T-helper 17 cell (primary cell): ENCODE results near the gene SSBP4. TPM values are rescaled to one million over a fixed set of nuclear protein-coding genes. Genes with fewer than 3 reads are reported as not detected.

ENCODE experiments used
- ATAC-seq: fragments of 150-1000 bp; cut with Tn5 transposase; 2 replicates; pipeline ENCODE4 v1.10.0; 2021; ENCODE audit warnings: mild to moderate bottlenecking, moderate library complexity
- DNase-seq, 3 donors: peaks; one replicate each; pipeline versions ENCODE4 v3.0.0 to v3.0.0-alpha.2; 2020 to 2021
- H3K9me3 ChIP-seq: one replicate; pipeline ENCODE4 v1.7.0; 2013; ENCODE audit warnings: low read length, mild to moderate bottlenecking; ENCODE audit not compliant: control insufficient read depth, poor library complexity, severe bottlenecking
- H3K27ac Mint-ChIP-seq: one replicate; pipeline ENCODE4 v1.8.0; 2022; ENCODE audit warnings: mild to moderate bottlenecking, moderate library complexity, mixed read lengths
- H3K27me3 Mint-ChIP-seq: one replicate; pipeline ENCODE4 v1.8.0; 2022; ENCODE audit warnings: mixed read lengths
- H3K36me3 Mint-ChIP-seq: one replicate; pipeline ENCODE4 v1.8.0; 2022; ENCODE audit warnings: low read depth, mixed read lengths
- H3K4me1 Mint-ChIP-seq: one replicate; pipeline ENCODE4 v1.8.0; 2022; ENCODE audit warnings: mild to moderate bottlenecking, mixed read lengths
- H3K4me3 Mint-ChIP-seq: one replicate; pipeline ENCODE4 v1.8.0; 2022; ENCODE audit warnings: mild to moderate bottlenecking, moderate library complexity, mixed read lengths
- total RNA-seq, 4 donors: library from RNA in 2 of 4; stranded (reverse) in 2 of 4; gene quantifications; one replicate each; pipeline ENCODE4 v1.2.3 and lab custom pipeline; 2022 to 2026

SSBP4 gene
- total RNA-seq, 2 donors from 2014 or later: 112 to 113 TPM

- Mint-ChIP-seq H3K4me1 (peaks cover 35% of the 10 kb centered on the region), H3K27me3 (no peaks in the 10 kb centered on the region), H3K4me3 (no peak overlapping the region), H3K36me3 (no peaks in the 10 kb centered on the region), H3K27ac (no peak overlapping the region)
- no peaks in the 10 kb centered on the region for H3K9me3 ChIP-seq
- no peak for DNase-seq
- ATAC-seq: no peak
Measured at GRCh38 chr19:18427743-18428113, 8.5 kb downstream of the SSBP4 start.

- Mint-ChIP-seq H3K36me3 (no peaks in the 10 kb centered on the region), H3K27me3 (no peaks in the 10 kb centered on the region), H3K4me3 (peak overlapping the region; percentile 83), H3K4me1 (peaks cover 29% of the 10 kb centered on the region), H3K27ac (no peak overlapping the region)
- no peaks in the 10 kb centered on the region for H3K9me3 ChIP-seq
- DNase-seq (no peak), ATAC-seq (no peak)
Measured at GRCh38 chr19:18428173-18428786, 9.1 kb downstream of the SSBP4 start.

- peak; percentile 80 to 84 (median 83) for DNase-seq
- no peaks in the 10 kb centered on the region for H3K36me3 Mint-ChIP-seq
- H3K4me3 Mint-ChIP-seq: peak overlapping the region; percentile 83
- H3K4me1 Mint-ChIP-seq: peaks cover 27% of the 10 kb centered on the region
- ATAC-seq: peak; percentile 84
- H3K27me3 Mint-ChIP-seq: no peaks in the 10 kb centered on the region
- H3K9me3 ChIP-seq: no peaks in the 10 kb centered on the region
- H3K27ac Mint-ChIP-seq: peak overlapping the region; percentile 65
Measured at GRCh38 chr19:18428787-18429674, 9.8 kb downstream of the SSBP4 start.

GRCh38 chr19:18429717-18430416 lies 10.7 kb downstream of the SSBP4 start:
- Mint-ChIP-seq H3K27me3 (no peaks in the 10 kb centered on the region), H3K36me3 (no peaks in the 10 kb centered on the region), H3K27ac (peak overlapping the region; percentile 65), H3K4me1 (peaks cover 27% of the 10 kb centered on the region), H3K4me3 (peak overlapping the region; percentile 83)
- ATAC-seq: no peak
- no peaks in the 10 kb centered on the region for H3K9me3 ChIP-seq
- no peak for DNase-seq

DNA sequence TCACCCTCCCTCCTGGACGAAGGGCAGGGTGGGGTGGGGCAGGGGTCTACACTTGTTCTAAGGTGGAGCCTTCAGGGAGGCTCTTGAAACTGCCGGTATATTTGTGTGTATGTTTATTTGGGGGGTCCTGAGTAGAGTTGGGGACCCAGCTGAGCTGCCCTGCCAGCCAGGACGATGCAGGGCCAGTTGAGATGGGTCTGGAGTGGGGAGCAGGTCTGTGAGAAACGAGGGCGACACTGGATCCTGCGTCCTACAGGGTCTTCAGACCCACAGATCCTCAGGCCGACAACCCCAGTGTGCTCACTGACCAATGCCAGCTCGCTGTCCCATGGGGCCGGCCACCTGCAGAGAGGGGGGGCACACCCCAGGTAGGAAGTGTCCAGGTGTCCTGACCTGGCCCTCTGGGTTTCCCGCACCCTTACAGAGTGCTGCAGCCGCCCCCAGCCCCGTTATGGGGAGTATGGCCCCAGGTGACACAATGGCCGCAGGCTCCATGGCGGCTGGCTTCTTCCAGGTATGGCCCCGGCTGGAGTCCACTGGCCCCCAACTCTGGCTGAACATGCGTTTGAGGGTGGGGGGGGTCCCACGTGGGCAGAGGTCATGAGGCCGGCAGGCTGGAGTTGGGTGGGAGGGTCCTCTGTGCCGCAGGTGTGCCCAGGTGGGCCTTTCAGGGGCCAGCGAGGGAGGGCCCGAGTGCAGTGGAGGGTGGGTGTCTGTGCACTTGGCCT lies 11.4 kb downstream of the SSBP4 start:
- Mint-ChIP-seq H3K36me3 (no peaks in the 10 kb centered on the region), H3K27me3 (no peaks in the 10 kb centered on the region), H3K4me3 (peak overlapping the region; percentile 50), H3K4me1 (peaks cover 24% of the 10 kb centered on the region), H3K27ac (peak overlapping the region; percentile 29)
- no peaks in the 10 kb centered on the region for H3K9me3 ChIP-seq
- ATAC-seq: no peak
- DNase-seq: no peak

DNA sequence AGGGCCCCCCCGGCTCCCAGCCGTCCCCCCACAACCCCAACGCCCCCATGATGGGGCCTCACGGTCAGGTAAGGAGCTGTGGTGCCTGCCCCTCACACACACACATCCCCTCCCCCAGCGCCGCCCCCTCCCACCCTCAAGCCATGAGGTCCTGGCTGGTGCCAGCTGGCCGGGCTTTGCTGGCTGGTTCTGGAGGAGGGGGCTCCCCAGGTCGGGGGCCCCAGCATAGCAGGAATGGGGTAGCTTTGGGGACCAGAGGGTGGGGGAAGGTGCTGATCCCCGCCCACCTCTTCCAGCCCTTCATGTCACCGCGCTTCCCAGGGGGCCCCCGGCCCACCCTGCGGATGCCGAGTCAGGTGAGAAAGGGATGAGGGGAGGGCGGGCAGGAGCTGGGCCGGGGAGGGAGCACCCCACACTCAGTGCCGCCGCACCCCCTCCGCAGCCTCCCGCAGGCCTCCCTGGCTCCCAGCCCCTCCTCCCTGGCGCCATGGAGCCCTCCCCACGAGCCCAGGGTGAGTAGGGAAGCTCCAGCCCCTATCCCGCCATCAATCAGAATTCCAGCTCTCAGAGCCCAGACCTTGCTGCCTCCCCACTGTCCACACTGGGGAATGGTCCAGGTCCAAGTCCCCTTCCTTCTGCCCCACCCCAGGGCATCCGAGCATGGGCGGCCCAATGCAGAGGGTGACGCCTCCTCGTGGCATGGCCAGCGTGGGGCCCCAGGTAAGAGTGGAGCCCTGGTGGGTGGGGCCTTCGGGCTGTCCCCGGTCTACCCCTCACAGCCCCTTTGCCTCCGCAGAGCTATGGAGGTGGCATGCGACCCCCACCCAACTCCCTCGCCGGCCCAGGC lies 12.4 kb downstream of the SSBP4 start:
- no peaks in the 10 kb centered on the region for H3K9me3 ChIP-seq
- Mint-ChIP-seq H3K27ac (peak overlapping the region; percentile 43), H3K36me3 (no peaks in the 10 kb centered on the region), H3K4me1 (peaks cover 19% of the 10 kb centered on the region), H3K27me3 (no peaks in the 10 kb centered on the region), H3K4me3 (no peak overlapping the region)
- DNase-seq (no peak), ATAC-seq (no peak)

DNA sequence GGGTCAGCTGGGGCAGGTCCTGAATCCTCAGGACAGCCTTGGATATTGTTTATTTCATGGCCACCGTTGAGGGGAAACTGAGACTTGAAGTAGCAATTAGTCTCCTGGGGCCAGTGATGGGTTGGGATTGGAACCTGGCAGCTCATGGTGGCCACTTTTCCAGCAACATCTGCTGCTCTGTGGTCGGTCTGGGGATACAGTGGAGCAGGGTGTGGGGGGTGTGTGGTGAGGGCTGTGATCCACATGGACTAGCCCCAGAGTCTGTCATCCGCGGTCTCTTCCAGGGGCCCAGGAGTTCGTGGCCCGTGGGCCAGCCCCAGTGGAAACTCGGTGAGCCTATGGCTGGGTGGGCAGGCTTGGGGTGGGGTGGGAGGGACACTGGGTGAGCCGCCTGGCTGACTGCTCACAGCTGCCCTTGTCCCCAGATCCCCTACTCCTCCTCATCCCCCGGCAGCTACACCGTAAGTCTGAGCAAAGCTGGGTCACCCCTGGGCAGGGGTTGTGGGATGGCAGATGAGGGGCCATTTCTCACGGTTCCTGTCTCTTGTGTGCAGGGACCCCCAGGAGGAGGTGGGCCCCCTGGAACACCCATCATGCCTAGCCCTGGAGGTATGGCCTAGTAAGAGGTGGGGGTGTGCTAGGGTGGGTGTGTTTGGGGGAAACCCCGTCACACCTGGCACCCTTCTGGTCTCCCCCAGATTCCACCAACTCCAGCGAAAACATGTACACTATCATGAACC lies 13.2 kb downstream of the SSBP4 start:
- Mint-ChIP-seq H3K27me3 (no peaks in the 10 kb centered on the region), H3K4me1 (peaks cover 17% of the 10 kb centered on the region), H3K36me3 (no peaks in the 10 kb centered on the region), H3K4me3 (peak overlapping the region; percentile 83), H3K27ac (peak overlapping the region; percentile 43)
- no peaks in the 10 kb centered on the region for H3K9me3 ChIP-seq
- DNase-seq (no peak), ATAC-seq (no peak)

DNA sequence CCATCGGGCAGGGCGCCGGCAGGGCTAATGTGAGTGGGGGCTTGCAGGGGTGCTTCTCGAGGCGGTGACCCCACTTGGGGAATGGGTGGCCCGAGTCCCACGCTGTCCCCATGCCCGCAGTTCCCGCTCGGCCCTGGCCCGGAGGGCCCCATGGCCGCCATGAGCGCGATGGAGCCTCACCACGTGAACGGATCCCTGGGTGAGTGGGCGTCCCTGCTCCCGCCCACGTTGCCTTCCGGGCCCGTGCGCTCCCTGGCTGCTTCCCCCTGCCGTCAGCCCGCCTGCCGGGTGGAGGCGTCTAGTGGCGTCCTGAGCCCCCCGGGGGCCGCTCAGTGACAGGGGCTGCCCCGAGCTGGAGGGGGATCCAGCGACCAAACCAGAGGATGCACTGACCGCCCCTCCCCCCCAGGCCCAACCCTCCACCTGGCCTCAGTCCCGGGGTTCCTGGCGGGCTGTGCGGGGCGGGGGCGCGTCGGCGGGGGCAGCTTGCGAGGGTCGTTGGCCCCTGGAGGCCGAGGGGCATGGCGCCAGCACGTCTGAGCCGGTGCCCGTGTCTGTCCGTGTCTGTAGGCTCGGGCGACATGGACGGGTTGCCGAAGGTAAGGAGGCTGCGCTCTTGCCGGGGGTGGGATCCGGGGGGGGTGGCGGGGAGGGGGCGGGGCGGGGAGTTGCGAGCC lies 14.0 kb downstream of the SSBP4 start:
- Mint-ChIP-seq H3K4me1 (peaks cover 17% of the 10 kb centered on the region), H3K36me3 (no peaks in the 10 kb centered on the region), H3K27ac (peak overlapping the region; percentile 43), H3K27me3 (no peaks in the 10 kb centered on the region), H3K4me3 (peak overlapping the region; percentile 83)
- peak; percentile 9 for ATAC-seq
- DNase-seq: no peak
- no peaks in the 10 kb centered on the region for H3K9me3 ChIP-seq

GRCh38 chr19:18433735-18434398 lies 14.7 kb downstream of the SSBP4 start:
- Mint-ChIP-seq H3K27ac (peak overlapping the region; percentile 67), H3K4me1 (peaks cover 14% of the 10 kb centered on the region), H3K4me3 (peak overlapping the region; percentile 85), H3K27me3 (no peaks in the 10 kb centered on the region), H3K36me3 (no peaks in the 10 kb centered on the region)
- DNase-seq: no peak
- ATAC-seq: no peak
- no peaks in the 10 kb centered on the region for H3K9me3 ChIP-seq

- DNase-seq (no peak), ATAC-seq (no peak)
- H3K36me3 Mint-ChIP-seq: no peaks in the 10 kb centered on the region
- peaks cover 14% of the 10 kb centered on the region for H3K4me1 Mint-ChIP-seq
- H3K9me3 ChIP-seq: no peaks in the 10 kb centered on the region
- H3K27me3 Mint-ChIP-seq: no peaks in the 10 kb centered on the region
- peak overlapping the region; percentile 67 for H3K27ac Mint-ChIP-seq
- peak overlapping the region; percentile 85 for H3K4me3 Mint-ChIP-seq
Measured at GRCh38 chr19:18434411-18435175, 15.4 kb downstream of the SSBP4 start.
